ENCODE results near the gene OR1E2.

Gene OR1E2

DNA sequence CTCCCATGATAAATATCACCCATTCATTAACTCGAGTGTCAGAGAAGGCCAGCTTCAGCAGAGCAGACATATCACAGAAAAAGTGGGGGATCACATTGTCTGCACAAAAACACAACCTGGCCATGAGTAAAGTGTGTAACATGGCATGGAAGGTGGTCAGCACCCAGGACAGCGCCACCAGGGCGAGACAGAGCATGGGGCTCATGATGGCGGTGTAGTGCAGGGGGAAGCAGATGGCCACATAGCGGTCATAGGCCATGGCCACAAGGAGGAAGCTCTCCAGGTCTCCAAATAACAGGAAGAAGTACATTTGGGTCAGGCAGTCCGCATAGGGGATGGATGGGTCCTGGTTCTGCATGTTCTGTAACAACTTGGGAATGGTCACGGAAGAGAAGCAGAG is 35.8 kb downstream of the OR1E2 start:
- DNase-seq = peak in 1 of 2 donors; percentile 10

DNA sequence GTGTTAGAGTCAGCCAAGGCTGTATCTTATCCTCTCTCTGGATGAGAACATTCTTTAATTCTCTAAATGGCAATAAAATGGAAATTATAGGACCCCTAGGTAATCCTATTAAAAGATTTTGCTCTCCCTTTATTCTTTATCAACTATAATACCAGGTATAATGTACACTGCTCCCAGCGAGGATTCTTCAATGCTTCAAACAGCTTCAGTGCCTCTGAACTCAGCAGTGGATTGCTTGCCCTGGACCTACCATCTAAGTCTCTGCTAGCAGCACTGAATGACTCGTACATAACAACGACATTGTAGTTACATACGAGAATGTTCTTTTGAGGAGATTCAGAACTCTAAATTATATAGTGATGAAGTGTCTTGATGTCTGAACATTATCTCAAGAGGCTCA is 43.9 kb downstream of the OR1E2 start:
- no peak for DNase-seq

DNA sequence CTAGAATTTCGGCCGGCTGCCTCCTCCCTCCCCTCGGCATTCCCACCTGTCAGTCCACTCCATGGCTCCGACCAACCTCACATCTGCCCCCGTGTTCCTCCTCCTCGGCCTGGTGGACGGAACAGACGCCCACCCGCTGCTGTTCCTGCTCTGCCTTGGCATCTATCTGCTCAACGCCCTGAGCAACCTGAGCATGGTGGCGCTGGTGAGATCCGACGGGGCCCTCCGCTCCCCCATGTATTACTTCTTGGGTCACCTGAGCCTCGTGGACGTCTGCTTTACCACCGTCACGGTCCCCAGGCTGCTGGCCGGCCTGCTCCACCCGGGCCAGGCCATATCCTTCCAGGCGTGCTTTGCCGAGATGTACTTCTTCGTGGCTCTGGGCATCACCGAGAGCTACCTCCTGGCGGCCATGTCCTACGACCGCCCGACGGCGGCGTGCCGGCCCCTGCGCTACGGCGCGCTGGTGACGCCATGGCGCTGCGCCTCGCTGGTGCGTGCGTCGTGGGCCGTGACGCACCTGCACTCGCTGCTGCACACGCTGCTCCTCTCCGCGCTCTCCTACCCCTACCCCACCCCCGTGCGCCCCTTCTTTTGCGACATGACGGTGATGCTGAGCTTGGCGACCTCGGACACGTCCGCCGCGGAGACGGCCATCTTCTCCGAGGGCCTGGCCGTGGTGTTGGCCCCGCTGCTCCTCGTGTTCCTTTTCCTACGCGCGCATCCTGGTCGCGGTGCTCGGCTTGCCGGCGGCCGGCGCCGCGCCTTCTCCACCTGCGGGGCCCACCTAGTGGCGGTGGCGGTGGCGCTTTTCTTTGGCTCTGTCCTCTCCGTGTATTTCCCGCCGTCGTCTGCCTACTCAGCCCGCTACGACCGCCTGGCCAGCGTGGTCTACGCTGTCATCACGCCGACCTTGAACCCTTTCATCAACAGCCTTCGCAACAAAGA is 47.5 kb downstream of the OR1E2 start, which contains the start of gene OR3A2:
Gene OR3A2, minus strand, starts transcription at position 440 of the 948 bp plus-strand sequence.
- peak; percentile 37 to 38 for DNase-seq

Data from stimulated activated CD4-positive, alpha-beta T cell treated with anti-CD3 and anti-CD28 coated beads, Interleukin-2, amount 100 ng/mL, for 24 hours (primary cell).